Right cardiac atrium (tissue), 5 donors: ENCODE data around the gene VIL1. TPM values are rescaled to one million over a fixed set of nuclear protein-coding genes. Genes with fewer than 3 reads are reported as not detected.

Experiments used
- ATAC-seq, 2 donors: fragments of 200-7000 bp; cut with Tn5 transposase; one replicate each; pipeline versions ENCODE4 v1.8.0 to v1.9.1; 2020; ENCODE audit warnings: moderate library complexity in 2 of 2, mild to moderate bottlenecking in 1 of 2
- DNase-seq, 3 donors: peaks; one replicate each; pipeline ENCODE4 v3.0.0-alpha.2; 2020
- H3K27ac ChIP-seq: one replicate; pipeline ENCODE4 v1.5.1; 2013; ENCODE audit warnings: mild to moderate bottlenecking, low read length, control low read depth, moderate library complexity
- H3K27me3 ChIP-seq: one replicate; pipeline ENCODE4 v1.6.1; 2013; ENCODE audit not compliant: control insufficient read depth, insufficient read depth
- H3K4me1 ChIP-seq: one replicate; pipeline ENCODE4 v1.6.1; 2013; ENCODE audit warnings: low read length; ENCODE audit not compliant: control insufficient read depth, insufficient read depth
- H3K4me3 ChIP-seq: one replicate; pipeline ENCODE4 v1.5.1; 2013; ENCODE audit warnings: low read length, control low read depth
- H3K9me3 ChIP-seq: one replicate; pipeline ENCODE4 v1.6.1; 2013; ENCODE audit warnings: low read length; ENCODE audit not compliant: control insufficient read depth
- WGBS: extraction: QIAGEN DNeasy Blood & Tissue Kit; methylation state at CpG from one replicate; pipeline ENCODE4 v1.1.7; 2013; 5-methylcytosine and 5-hydroxymethylcytosine counted together
- intact Hi-C, 4 donors: fragments of 100-400 bp; cut with DNase I; formaldehyde crosslinking; loops; one replicate each; pipeline versions ENCODE4 v1.11.0 to v1.14.0; 2022 to 2023
- polyA plus RNA-seq: library from polyadenylated mRNA; stranded (reverse); fragments of 200-250 nt; gene quantifications from one replicate; pipeline ENCODE4 v1.2.3, GENCODE V29; 2013
- total RNA-seq, 4 donors: library from RNA; stranded (reverse); fragmentation: NEBNext Ultra II Directional; extraction: Animal tissue kit (Norgen Biotek cat#: 25700); gene quantifications; one replicate each; pipeline ENCODE4 v1.2.1, GENCODE V29; 2021
- donor health status: healthy with polysubstance abuse.
- donor health status: DM: no; HTN: yes; CAD: no.
- donor health status: DM: no; HTN: no; CAD: no.
- donor health status: DM: no; HTN: yes; CAD: no; lungs with severe emphysema.
- donor health status: DM: yes; HTN: yes; CAD: no.

VIL1 gene
- total and polyA plus RNA-seq, 5 donors, result 0.11 TPM; not detected in 4

- intact Hi-C loops, result no loop called here
- Histone ChIP-seq H3K4me3 (no peak overlapping the region), H3K4me1 (no peaks in the 10 kb centered on the region), H3K9me3 (no peaks in the 10 kb centered on the region), H3K27ac (no peak overlapping the region), H3K27me3 (no peaks in the 10 kb centered on the region)
- ATAC-seq (peak in 1 of 2 donors; percentile 3), DNase-seq (peak in 1 of 3 donors; percentile 46)
- 76% methylated on average over 23 of the region's 23 CpGs for WGBS
Observed at GRCh38 chr2:218386505-218387368, 32.2 kb upstream of the VIL1 start.

GRCh38 chr2:218387369-218388194 lies 31.3 kb upstream of the VIL1 start:
- Histone ChIP-seq H3K4me1 (no peaks in the 10 kb centered on the region), H3K27me3 (no peaks in the 10 kb centered on the region), H3K4me3 (peak overlapping the region; percentile 37), H3K27ac (peak overlapping the region; percentile 34), H3K9me3 (no peaks in the 10 kb centered on the region)
- DNase-seq (peak; percentile 72 to 87 (median 87)), ATAC-seq (peak; percentile 87 to 90)
- WGBS, result 11% methylated on average over 38 of the region's 38 CpGs
- intact Hi-C loops, result no loop called here

GRCh38 chr2:218389333-218390150 lies 29.4 kb upstream of the VIL1 start:
- Histone ChIP-seq H3K27me3 (no peaks in the 10 kb centered on the region), H3K27ac (no peak overlapping the region), H3K4me1 (no peaks in the 10 kb centered on the region), H3K9me3 (no peaks in the 10 kb centered on the region), H3K4me3 (no peak overlapping the region)
- intact Hi-C loops, result loop anchor here in 1 of 4 donors (10.0 kb wide), 1 partner anchor 95 kb away; the partner anchor contains the start of gene TMBIM1
- DNase-seq (no peak), ATAC-seq (no peak)
- 92% methylated on average over 17 of the region's 17 CpGs for WGBS

GRCh38 chr2:218391202-218391601 lies 27.7 kb upstream of the VIL1 start:
- no peaks in the 10 kb centered on the region for H3K9me3 ChIP-seq
- no peaks in the 10 kb centered on the region for H3K27me3 ChIP-seq
- intact Hi-C loops, result loop anchor here in 1 of 4 donors (10.0 kb wide), 1 partner anchor 96 kb away; the partner anchor contains the start of gene TMBIM1
- WGBS, result 95% methylated on average over 23 of the region's 23 CpGs
- ATAC-seq (no peak), DNase-seq (peak in 2 of 3 donors; percentile 59 to 61)
- no peaks in the 10 kb centered on the region for H3K4me1 ChIP-seq
- H3K4me3 ChIP-seq, result no peak overlapping the region
- no peak overlapping the region for H3K27ac ChIP-seq

- Histone ChIP-seq H3K27ac (no peak overlapping the region), H3K4me3 (no peak overlapping the region), H3K9me3 (no peaks in the 10 kb centered on the region), H3K4me1 (no peaks in the 10 kb centered on the region), H3K27me3 (no peaks in the 10 kb centered on the region)
- intact Hi-C loops, result loop anchor here in 1 of 4 donors (10.0 kb wide), 1 partner anchor 98 kb away; the partner anchor contains the start of gene TMBIM1
- ATAC-seq (no peak), DNase-seq (no peak)
- 88% methylated on average over 5 of the region's 5 CpGs for WGBS
Observed at GRCh38 chr2:218392459-218392858, 26.5 kb upstream of the VIL1 start.

GRCh38 chr2:218392891-218393462 lies 25.9 kb upstream of the VIL1 start:
- DNase-seq (peak in 2 of 3 donors; percentile 47 to 64), ATAC-seq (no peak)
- H3K9me3 ChIP-seq, result no peaks in the 10 kb centered on the region
- 76% methylated on average over 16 of the region's 16 CpGs for WGBS
- intact Hi-C loops, result loop anchor here in 1 of 4 donors (10.0 kb wide), 1 partner anchor 98 kb away; the partner anchor contains the start of gene TMBIM1
- H3K4me1 ChIP-seq, result no peaks in the 10 kb centered on the region
- no peaks in the 10 kb centered on the region for H3K27me3 ChIP-seq
- H3K27ac ChIP-seq, result no peak overlapping the region
- H3K4me3 ChIP-seq, result no peak overlapping the region

- Histone ChIP-seq H3K9me3 (no peaks in the 10 kb centered on the region), H3K27me3 (no peaks in the 10 kb centered on the region), H3K4me1 (no peaks in the 10 kb centered on the region), H3K4me3 (no peak overlapping the region), H3K27ac (no peak overlapping the region)
- ATAC-seq, result no peak
- WGBS, result 69% methylated on average over 8 of the region's 8 CpGs
- DNase-seq, result peak in 2 of 3 donors; percentile 60 to 63
- intact Hi-C loops, result loop anchor here in 1 of 4 donors (10.0 kb wide), 1 partner anchor 99 kb away; the partner anchor contains the start of gene TMBIM1
Observed at GRCh38 chr2:218393750-218394290, 25.1 kb upstream of the VIL1 start.

GRCh38 chr2:218394298-218395089 lies 24.4 kb upstream of the VIL1 start:
- ATAC-seq (no peak), DNase-seq (peak in 2 of 3 donors; percentile 62 to 70)
- intact Hi-C loops, result loop anchor here (5.0 to 10.0 kb wide), 2 partner anchors 100 to 102 kb away; partner anchors contain the start of gene TMBIM1 (in 4 of the 4)
- no peaks in the 10 kb centered on the region for H3K27me3 ChIP-seq
- H3K4me1 ChIP-seq, result no peaks in the 10 kb centered on the region
- H3K4me3 ChIP-seq, result no peak overlapping the region
- no peak overlapping the region for H3K27ac ChIP-seq
- no peaks in the 10 kb centered on the region for H3K9me3 ChIP-seq
- WGBS, result 85% methylated on average over 13 of the region's 13 CpGs

- Histone ChIP-seq H3K27me3 (no peaks in the 10 kb centered on the region), H3K9me3 (no peaks in the 10 kb centered on the region), H3K27ac (no peak overlapping the region), H3K4me1 (no peaks in the 10 kb centered on the region), H3K4me3 (no peak overlapping the region)
- intact Hi-C loops, result loop anchor here (5.0 to 10.0 kb wide), 2 partner anchors 100 to 103 kb away; partner anchors contain the start of gene TMBIM1 (in 4 of the 4)
- WGBS, result 80% methylated on average over 6 of the region's 6 CpGs
- ATAC-seq (no peak), DNase-seq (no peak)
Observed at GRCh38 chr2:218395090-218395444, 23.9 kb upstream of the VIL1 start.
